Measurements from ENCODE around the gene SUCO. TPM values are rescaled to one million over a fixed set of nuclear protein-coding genes. Genes with fewer than 3 reads are reported as not detected.

The SUCO gene
- total and polyA plus RNA-seq, 12 donors: 10.2 to 31.4 (median 24.6) TPM

GRCh38 chr1:172603816-172604215 lies 70.9 kb downstream of the SUCO start:
- no peaks in the 10 kb centered on the region for H3K27me3 ChIP-seq
- H3K9me3 ChIP-seq: no peaks in the 10 kb centered on the region
- WGBS, 2 donors: 95 to 98% methylated on average over 4 of the region's 4 CpGs
- intact Hi-C loops (cut with DNase I): no loop called here
- peaks cover 0 to 77% (median 20%) of the 10 kb centered on the region in 9 donors for H3K36me3 ChIP-seq
- DNase-seq (no peak), ATAC-seq (no peak)
- TF ChIP-seq CTCF (IDR thresholded peaks at IDR 0.05): no peak
- no peak overlapping the region for H3K4me3 ChIP-seq
- H3K4me1 ChIP-seq: peaks cover 0 to 6% (median 0%) of the 10 kb centered on the region in 9 donors
- H3K27ac ChIP-seq: no peak overlapping the region

- no peak for TF ChIP-seq CTCF (IDR thresholded peaks at IDR 0.05)
- Histone ChIP-seq H3K9me3 (no peaks in the 10 kb centered on the region), H3K27ac (no peak overlapping the region), H3K36me3 (peaks cover 0 to 76% (median 26%) of the 10 kb centered on the region in 9 donors), H3K4me1 (peaks cover 0 to 6% (median 0%) of the 10 kb centered on the region in 9 donors), H3K27me3 (no peaks in the 10 kb centered on the region), H3K4me3 (no peak overlapping the region)
- WGBS, 2 donors: 95 to 98% methylated on average over 2 of the region's 2 CpGs
- ATAC-seq (no peak), DNase-seq (no peak)
- intact Hi-C loops (cut with DNase I): no loop called here
Measured at GRCh38 chr1:172605641-172606040, 72.7 kb downstream of the SUCO start.

- ATAC-seq: no peak
- no peak for DNase-seq
- Histone ChIP-seq H3K27ac (no peak overlapping the region), H3K36me3 (peaks cover 0 to 76% (median 27%) of the 10 kb centered on the region in 9 donors), H3K4me1 (peaks cover 0 to 6% (median 0%) of the 10 kb centered on the region in 9 donors), H3K27me3 (no peaks in the 10 kb centered on the region), H3K9me3 (no peaks in the 10 kb centered on the region), H3K4me3 (no peak overlapping the region)
- intact Hi-C loops (cut with DNase I): no loop called here
- TF ChIP-seq CTCF (IDR thresholded peaks at IDR 0.05): no peak
Measured at GRCh38 chr1:172607145-172607544, 74.2 kb downstream of the SUCO start.

- WGBS, 2 donors: 72 to 80% methylated on average over 4 of the region's 4 CpGs
- peaks cover 0 to 6% (median 0%) of the 10 kb centered on the region in 9 donors for H3K4me1 ChIP-seq
- intact Hi-C loops (cut with DNase I): loop anchor here in 4 of 10 donors (2.0 kb wide), 2 partner anchors 111 to 113 kb away; no protein-coding TSS in a partner anchor
- H3K9me3 ChIP-seq: no peaks in the 10 kb centered on the region
- no peak for TF ChIP-seq CTCF (IDR thresholded peaks at IDR 0.05)
- H3K36me3 ChIP-seq: peaks cover 0 to 68% (median 19%) of the 10 kb centered on the region in 9 donors
- no peaks in the 10 kb centered on the region for H3K27me3 ChIP-seq
- H3K27ac ChIP-seq: no peak overlapping the region
- DNase-seq: no peak
- no peak overlapping the region for H3K4me3 ChIP-seq
- no peak for ATAC-seq
Measured at GRCh38 chr1:172608098-172608601, 75.2 kb downstream of the SUCO start.

Measured in heart right ventricle (tissue), 16 donors.